Smooth muscle cell (in vitro differentiated cells): Measurements from ENCODE around the gene CLRN3. TPM values are rescaled to one million over a fixed set of nuclear protein-coding genes. Genes with fewer than 3 reads are reported as not detected.

ENCODE experiments used
- DNase-seq: peaks from one replicate; lab custom pipeline; 2025; ENCODE audit not compliant: unreplicated experiment; lab: John Stamatoyannopoulos, UW
- H2AFZ ChIP-seq: fragments of 200-600 bp; sonication (generic); 2 replicates; pipeline ENCODE4 v1.6.0; 2016; ENCODE audit warnings: antibody characterized with exemption, low read depth, mild to moderate bottlenecking
- H3F3A ChIP-seq: fragments of 200-600 bp; sonication (generic); 2 replicates; pipeline ENCODE4 v1.6.0; 2017; ENCODE audit warnings: antibody characterized with exemption, low read depth
- H3K27ac ChIP-seq: fragments of 200-600 bp; sonication (generic); 2 replicates; pipeline ENCODE4 v1.5.1; 2016; ENCODE audit warnings: low read depth, mild to moderate bottlenecking
- H3K27me3 ChIP-seq: fragments of 200-600 bp; sonication (generic); 2 replicates; pipeline ENCODE4 v1.6.1; 2016; ENCODE audit warnings: low read depth, mild to moderate bottlenecking
- H3K36me3 ChIP-seq: fragments of 200-600 bp; sonication (generic); 2 replicates; pipeline ENCODE4 v1.5.1; 2016; ENCODE audit warnings: low read depth
- H3K4me1 ChIP-seq: fragments of 200-600 bp; sonication (generic); 2 replicates; pipeline ENCODE4 v1.5.1; 2016; ENCODE audit warnings: low read depth
- H3K4me2 ChIP-seq: fragments of 200-600 bp; sonication (generic); 2 replicates; pipeline ENCODE4 v1.6.0; 2016; ENCODE audit warnings: mild to moderate bottlenecking
- H3K4me3 ChIP-seq: fragments of 200-600 bp; sonication (generic); 2 replicates; pipeline ENCODE4 v1.5.1; 2016; ENCODE audit warnings: mild to moderate bottlenecking
- H3K79me2 ChIP-seq: fragments of 200-600 bp; sonication (generic); 2 replicates; pipeline ENCODE4 v1.6.0; 2016; ENCODE audit warnings: low read depth, mild to moderate bottlenecking
- H3K9ac ChIP-seq: fragments of 200-600 bp; sonication (generic); 2 replicates; pipeline ENCODE4 v1.6.0; 2016; ENCODE audit warnings: low read depth
- H3K9me3 ChIP-seq: fragments of 200-600 bp; sonication (generic); replicated peaks from 2 replicates; pipeline ENCODE4 v1.5.1; 2016; ENCODE audit warnings: low read depth
- H4K20me1 ChIP-seq: fragments of 200-600 bp; sonication (generic); 2 replicates; pipeline ENCODE4 v1.6.0; 2016; ENCODE audit warnings: low read depth
- CTCF ChIP-seq: fragments of 200-600 bp; sonication (generic); IDR thresholded peaks from 2 replicates; pipeline ENCODE4 v1.5.1; 2017; ENCODE audit warnings: borderline replicate concordance, mild to moderate bottlenecking, antibody characterized with exemption; ENCODE audit not compliant: insufficient read depth, poor library complexity, severe bottlenecking
- WGBS: methylation state at CpG from one replicate; pipeline ENCODE4 v1.1.7; 2016; ENCODE audit warnings: low lambda C conversion rate; 5-methylcytosine and 5-hydroxymethylcytosine counted together
- polyA plus RNA-seq: library from polyadenylated mRNA; unstranded; fragments of >200 nt; fragmentation: Nextera tagmentation; extraction: Ambion mirVana; gene quantifications from 2 replicates; pipeline ENCODE4 v1.2.1, GENCODE V29; 2016
- total RNA-seq: library from RNA; depleted of rRNA; stranded (reverse); fragments of >200 nt; gene quantifications from 2 replicates; pipeline ENCODE4 v1.2.3, GENCODE V29; 2014

Gene CLRN3
- total and polyA plus RNA-seq, 2 experiments from 2014 or later: not detected

DNA sequence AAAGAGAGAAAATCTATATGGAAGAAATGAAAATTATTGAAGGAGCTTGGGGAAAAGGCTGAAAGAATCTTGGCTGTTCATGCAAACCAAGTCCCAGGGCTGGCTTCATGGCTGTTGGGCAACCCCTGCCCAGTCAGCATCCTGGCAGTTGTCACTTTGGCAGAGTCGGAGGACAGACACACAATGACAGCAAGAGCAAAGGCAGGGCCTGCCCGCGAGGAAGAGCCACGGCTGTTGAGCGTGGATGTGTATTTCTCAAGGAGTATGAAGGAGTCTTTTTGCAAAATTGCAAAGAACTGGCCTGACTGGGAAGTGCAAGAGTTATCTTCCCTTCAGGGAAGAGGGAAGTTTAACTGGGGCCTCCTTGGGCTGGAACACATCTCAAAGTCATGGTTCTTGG is 25.8 kb upstream of the CLRN3 start:
- Histone ChIP-seq H3K9ac (no peak overlapping the region), H3K27me3 (no peaks in the 10 kb centered on the region), H3K79me2 (peaks cover 35% of the 10 kb centered on the region), H3K9me3 (no peaks in the 10 kb centered on the region), H3K27ac (peak overlapping the region; percentile 88), H3K36me3 (no peaks in the 10 kb centered on the region), H3F3A (peaks cover 16% of the 10 kb centered on the region), H4K20me1 (no peaks in the 10 kb centered on the region), H3K4me2 (no peak overlapping the region), H3K4me1 (no peaks in the 10 kb centered on the region), H2AFZ (no peak overlapping the region), H3K4me3 (no peak overlapping the region)
- 96% methylated on average over 5 of the region's 5 CpGs for WGBS
- no peak for TF ChIP-seq CTCF
- no peak for DNase-seq

DNA sequence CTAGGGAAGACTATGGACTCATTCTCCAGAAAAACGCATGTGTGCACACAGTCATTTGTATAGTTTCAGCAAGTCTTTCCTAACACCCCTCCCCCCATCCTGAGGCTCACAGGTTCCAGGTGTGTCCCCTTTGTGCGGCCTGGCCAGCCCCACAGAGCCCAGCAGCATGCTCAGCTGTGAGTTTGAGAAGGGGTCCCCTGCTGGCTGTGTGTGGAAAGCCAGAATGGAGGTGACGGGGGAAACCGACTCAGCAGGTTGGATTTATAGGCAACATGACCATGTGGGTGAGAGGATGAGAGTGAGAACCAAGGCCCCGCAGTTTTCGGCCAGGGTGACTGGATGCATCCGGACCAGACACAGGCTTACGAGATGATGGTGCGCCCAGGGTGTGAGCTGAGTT is 24.1 kb upstream of the CLRN3 start:
- Histone ChIP-seq H3K79me2 (peaks cover 45% of the 10 kb centered on the region), H3K9ac (no peak overlapping the region), H3K27me3 (no peaks in the 10 kb centered on the region), H3F3A (peaks cover 14% of the 10 kb centered on the region), H3K4me1 (no peaks in the 10 kb centered on the region), H3K27ac (no peak overlapping the region), H3K4me2 (no peak overlapping the region), H3K4me3 (no peak overlapping the region), H4K20me1 (no peaks in the 10 kb centered on the region), H2AFZ (no peak overlapping the region), H3K9me3 (no peaks in the 10 kb centered on the region), H3K36me3 (no peaks in the 10 kb centered on the region)
- DNase-seq: no peak
- WGBS: 94% methylated on average over 9 of the region's 9 CpGs
- TF ChIP-seq CTCF: no peak

- no peaks in the 10 kb centered on the region for H4K20me1 ChIP-seq
- H3K4me2 ChIP-seq: no peak overlapping the region
- no peaks in the 10 kb centered on the region for H3K36me3 ChIP-seq
- no peaks in the 10 kb centered on the region for H3K27me3 ChIP-seq
- H3K27ac ChIP-seq: no peak overlapping the region
- H3K4me3 ChIP-seq: no peak overlapping the region
- peaks cover 55% of the 10 kb centered on the region for H3K79me2 ChIP-seq
- TF ChIP-seq CTCF: no peak
- H2AFZ ChIP-seq: no peak overlapping the region
- peaks cover 14% of the 10 kb centered on the region for H3F3A ChIP-seq
- H3K9ac ChIP-seq: no peak overlapping the region
- WGBS: 92% methylated on average over 4 of the region's 4 CpGs
- no peaks in the 10 kb centered on the region for H3K4me1 ChIP-seq
- no peak for DNase-seq
- H3K9me3 ChIP-seq: no peaks in the 10 kb centered on the region
Observed at GRCh38 chr10:127915324-127915723, 22.6 kb upstream of the CLRN3 start.

- peaks cover 67% of the 10 kb centered on the region for H3K79me2 ChIP-seq
- no peaks in the 10 kb centered on the region for H4K20me1 ChIP-seq
- no peaks in the 10 kb centered on the region for H3K4me1 ChIP-seq
- H3K9me3 ChIP-seq: no peaks in the 10 kb centered on the region
- no peak overlapping the region for H3K27ac ChIP-seq
- TF ChIP-seq CTCF: no peak
- 93% methylated on average over 8 of the region's 8 CpGs for WGBS
- no peak overlapping the region for H2AFZ ChIP-seq
- H3K4me3 ChIP-seq: no peak overlapping the region
- H3K4me2 ChIP-seq: no peak overlapping the region
- no peaks in the 10 kb centered on the region for H3F3A ChIP-seq
- no peaks in the 10 kb centered on the region for H3K27me3 ChIP-seq
- DNase-seq: no peak
- no peak overlapping the region for H3K9ac ChIP-seq
- H3K36me3 ChIP-seq: no peaks in the 10 kb centered on the region
Observed at GRCh38 chr10:127913368-127913759, 20.6 kb upstream of the CLRN3 start.
